ENCODE results near the gene CCDC177.

Gene CCDC177

DNA sequence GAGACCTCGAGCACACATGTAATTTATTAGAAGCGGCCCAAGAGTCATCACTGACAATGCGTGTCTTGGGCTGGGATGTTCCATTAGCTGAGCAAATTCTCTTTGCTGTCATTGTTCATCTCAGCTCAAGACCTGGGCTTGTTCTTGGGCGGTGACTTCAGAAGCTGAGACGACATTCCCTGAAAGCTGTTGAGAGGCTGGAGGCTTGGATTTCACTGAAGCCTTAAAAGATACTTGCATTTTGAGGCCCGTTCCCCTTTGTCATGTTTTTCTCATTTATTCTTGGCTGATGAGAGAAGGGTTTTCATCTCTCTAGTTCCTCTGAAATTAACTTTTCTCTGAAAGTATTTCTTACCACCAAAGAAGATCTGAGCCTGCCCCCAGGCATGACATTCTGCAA is 20.2 kb upstream of the CCDC177 start:
- H3K27ac ChIP-seq (ENCODE audit: extremely low read depth, low read depth, low read length), result no peak overlapping the region
- ChIA-PET CTCF (no interaction called here), POLR2A (no interaction called here)
- no peak overlapping the region for H3K4me3 ChIP-seq (ENCODE audit: low read depth, low read length)
- TF ChIP-seq ZNF155 (tag by site-specific recombination; IDR thresholded peaks at IDR 0.05), result no peak
- no peak for TF ChIP-seq ZBTB1 (tag by site-specific recombination; IDR thresholded peaks at IDR 0.05)
- no peak for TF ChIP-seq ZNF292 (tag by site-specific recombination; IDR thresholded peaks at IDR 0.05; ENCODE audit: borderline replicate concordance, low read depth)
- TF ChIP-seq, protein P1, sequence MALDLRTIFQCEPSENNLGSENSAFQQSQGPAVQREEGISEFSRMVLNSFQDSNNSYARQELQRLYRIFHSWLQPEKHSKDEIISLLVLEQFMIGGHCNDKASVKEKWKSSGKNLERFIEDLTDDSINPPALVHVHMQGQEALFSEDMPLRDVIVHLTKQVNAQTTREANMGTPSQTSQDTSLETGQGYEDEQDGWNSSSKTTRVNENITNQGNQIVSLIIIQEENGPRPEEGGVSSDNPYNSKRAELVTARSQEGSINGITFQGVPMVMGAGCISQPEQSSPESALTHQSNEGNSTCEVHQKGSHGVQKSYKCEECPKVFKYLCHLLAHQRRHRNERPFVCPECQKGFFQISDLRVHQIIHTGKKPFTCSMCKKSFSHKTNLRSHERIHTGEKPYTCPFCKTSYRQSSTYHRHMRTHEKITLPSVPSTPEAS (tag by site-specific recombination; IDR thresholded peaks at IDR 0.05), result no peak
- TF ChIP-seq ZNF837 (tag by site-specific recombination; IDR thresholded peaks at IDR 0.05), result no peak
- H3K9me3 ChIP-seq (ENCODE audit: control insufficient read depth, insufficient read depth, low read depth, low read length), result no peaks in the 10 kb centered on the region
- no peaks in the 10 kb centered on the region; a peak in 1 of 3 replicates for H3K36me3 ChIP-seq (ENCODE audit: control insufficient read depth in 2 of 2, insufficient read depth in 1 of 2, low read length in 2 of 2)
- H3K4me1 ChIP-seq (ENCODE audit: control insufficient read depth, insufficient read depth, low read length), result no peaks in the 10 kb centered on the region

DNA sequence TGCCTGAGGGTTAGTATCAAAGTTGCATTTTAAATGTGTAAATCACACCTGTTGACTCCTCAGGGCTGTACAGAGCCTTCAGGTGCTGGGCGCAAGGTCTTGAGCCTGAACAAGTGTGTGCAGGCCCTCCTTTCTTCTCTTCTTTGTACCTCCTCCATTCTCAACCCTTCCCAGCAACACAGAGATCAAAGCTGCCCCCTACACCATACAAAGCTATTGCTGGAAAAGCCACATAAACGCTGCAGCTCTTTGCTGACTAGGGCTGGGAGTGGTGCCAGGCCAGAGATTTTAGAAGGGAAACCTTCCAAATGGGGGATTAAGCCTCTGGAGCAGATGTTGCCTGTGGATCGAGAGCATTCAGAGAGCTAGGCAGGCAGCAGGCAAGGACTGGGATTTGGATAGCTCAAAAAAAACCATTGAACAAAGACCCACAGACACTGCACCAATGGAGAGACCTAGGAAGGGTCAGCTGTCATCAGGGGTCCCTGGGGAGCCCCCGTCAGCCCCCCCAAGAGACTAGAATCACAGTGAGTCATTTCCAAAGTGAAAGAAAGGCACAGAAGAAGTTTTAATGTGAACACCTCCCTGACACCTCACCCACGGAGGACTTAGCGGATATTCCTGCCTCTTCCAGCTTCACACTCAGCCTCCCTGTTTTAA is 18.5 kb upstream of the CCDC177 start:
- Histone ChIP-seq H3K4me1 (ENCODE audit: control insufficient read depth, insufficient read depth, low read length) (no peaks in the 10 kb centered on the region), H3K9me3 (ENCODE audit: control insufficient read depth, insufficient read depth, low read depth, low read length) (no peaks in the 10 kb centered on the region), H3K27ac (ENCODE audit: extremely low read depth, low read depth, low read length) (no peak overlapping the region), H3K36me3 (ENCODE audit: control insufficient read depth in 2 of 2, insufficient read depth in 1 of 2, low read length in 2 of 2) (no peaks in the 10 kb centered on the region; a peak in 1 of 3 replicates), H3K4me3 (ENCODE audit: low read depth, low read length) (no peak overlapping the region)
- CTCF ChIA-PET, result interaction anchor here (1.6 kb wide), 1 partner anchor 8 kb away, joined by 4 read pairs; no protein-coding TSS in a partner anchor
- TF ChIP-seq GLIS1 (tag by site-specific recombination; IDR thresholded peaks at IDR 0.05) (0 out of 2 replicates have a peak, but pooled peaks have one; percentile 45), SCRT1 (tag by site-specific recombination; IDR thresholded peaks at IDR 0.05; ENCODE audit: borderline replicate concordance) (peak; percentile 67; the same call in 1 of the 2 replicates), SCRT2 (tag by site-specific recombination; IDR thresholded peaks at IDR 0.05) (peak; percentile 89)
- TF ChIP-seq, protein P2, sequence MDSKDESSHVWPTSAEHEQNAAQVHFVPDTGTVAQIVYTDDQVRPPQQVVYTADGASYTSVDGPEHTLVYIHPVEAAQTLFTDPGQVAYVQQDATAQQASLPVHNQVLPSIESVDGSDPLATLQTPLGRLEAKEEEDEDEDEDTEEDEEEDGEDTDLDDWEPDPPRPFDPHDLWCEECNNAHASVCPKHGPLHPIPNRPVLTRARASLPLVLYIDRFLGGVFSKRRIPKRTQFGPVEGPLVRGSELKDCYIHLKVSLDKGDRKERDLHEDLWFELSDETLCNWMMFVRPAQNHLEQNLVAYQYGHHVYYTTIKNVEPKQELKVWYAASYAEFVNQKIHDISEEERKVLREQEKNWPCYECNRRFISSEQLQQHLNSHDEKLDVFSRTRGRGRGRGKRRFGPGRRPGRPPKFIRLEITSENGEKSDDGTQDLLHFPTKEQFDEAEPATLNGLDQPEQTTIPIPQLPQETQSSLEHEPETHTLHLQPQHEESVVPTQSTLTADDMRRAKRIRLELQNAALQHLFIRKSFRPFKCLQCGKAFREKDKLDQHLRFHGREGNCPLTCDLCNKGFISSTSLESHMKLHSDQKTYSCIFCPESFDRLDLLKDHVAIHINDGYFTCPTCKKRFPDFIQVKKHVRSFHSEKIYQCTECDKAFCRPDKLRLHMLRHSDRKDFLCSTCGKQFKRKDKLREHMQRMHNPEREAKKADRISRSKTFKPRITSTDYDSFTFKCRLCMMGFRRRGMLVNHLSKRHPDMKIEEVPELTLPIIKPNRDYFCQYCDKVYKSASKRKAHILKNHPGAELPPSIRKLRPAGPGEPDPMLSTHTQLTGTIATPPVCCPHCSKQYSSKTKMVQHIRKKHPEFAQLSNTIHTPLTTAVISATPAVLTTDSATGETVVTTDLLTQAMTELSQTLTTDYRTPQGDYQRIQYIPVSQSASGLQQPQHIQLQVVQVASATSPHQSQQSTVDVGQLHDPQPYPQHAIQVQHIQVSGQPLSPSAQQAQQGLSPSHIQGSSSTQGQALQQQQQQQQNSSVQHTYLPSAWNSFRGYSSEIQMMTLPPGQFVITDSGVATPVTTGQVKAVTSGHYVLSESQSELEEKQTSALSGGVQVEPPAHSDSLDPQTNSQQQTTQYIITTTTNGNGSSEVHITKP (tag by site-specific recombination; IDR thresholded peaks at IDR 0.05), result no peak
- POLR2A ChIA-PET, result no interaction called here

DNA sequence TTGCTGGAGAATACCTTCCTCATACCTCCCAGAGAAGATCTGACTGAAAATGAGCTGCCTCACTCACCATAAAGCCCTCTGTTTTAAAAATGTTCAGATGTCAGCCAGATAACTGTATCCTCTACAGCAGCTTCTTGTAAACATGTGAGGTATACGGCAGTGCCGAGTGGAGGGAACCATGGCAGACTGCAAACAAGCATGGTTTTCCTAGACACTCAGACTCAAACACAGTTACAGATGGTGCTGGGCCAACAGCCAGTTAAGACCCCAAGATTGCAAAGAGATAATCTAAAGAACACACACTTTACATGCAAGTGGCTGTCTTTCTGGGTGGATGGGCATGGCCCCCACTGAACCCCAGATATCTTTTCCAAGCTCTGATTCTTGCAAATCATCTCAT is 16.6 kb upstream of the CCDC177 start:
- H3K36me3 ChIP-seq (ENCODE audit: control insufficient read depth in 2 of 2, insufficient read depth in 1 of 2, low read length in 2 of 2), result no peaks in the 10 kb centered on the region
- no peaks in the 10 kb centered on the region for H3K9me3 ChIP-seq (ENCODE audit: control insufficient read depth, insufficient read depth, low read depth, low read length)
- CTCF ChIA-PET, result no interaction called here
- POLR2A ChIA-PET, result no interaction called here
- H3K27ac ChIP-seq (ENCODE audit: extremely low read depth, low read depth, low read length), result no peak overlapping the region
- no peaks in the 10 kb centered on the region for H3K4me1 ChIP-seq (ENCODE audit: control insufficient read depth, insufficient read depth, low read length)
- H3K4me3 ChIP-seq (ENCODE audit: low read depth, low read length), result no peak overlapping the region
- TF ChIP-seq ZNF10 (tag by site-specific recombination; IDR thresholded peaks at IDR 0.05), result no peak
- no peak for TF ChIP-seq EGR2 (tag by site-specific recombination; IDR thresholded peaks at IDR 0.05; ENCODE audit: low read depth)
- TF ChIP-seq, protein P3, sequence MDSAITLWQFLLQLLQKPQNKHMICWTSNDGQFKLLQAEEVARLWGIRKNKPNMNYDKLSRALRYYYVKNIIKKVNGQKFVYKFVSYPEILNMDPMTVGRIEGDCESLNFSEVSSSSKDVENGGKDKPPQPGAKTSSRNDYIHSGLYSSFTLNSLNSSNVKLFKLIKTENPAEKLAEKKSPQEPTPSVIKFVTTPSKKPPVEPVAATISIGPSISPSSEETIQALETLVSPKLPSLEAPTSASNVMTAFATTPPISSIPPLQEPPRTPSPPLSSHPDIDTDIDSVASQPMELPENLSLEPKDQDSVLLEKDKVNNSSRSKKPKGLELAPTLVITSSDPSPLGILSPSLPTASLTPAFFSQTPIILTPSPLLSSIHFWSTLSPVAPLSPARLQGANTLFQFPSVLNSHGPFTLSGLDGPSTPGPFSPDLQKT (IDR thresholded peaks at IDR 0.05; ENCODE audit: borderline replicate concordance, low read depth, low read length), result no peak
- TF ChIP-seq, protein P4, sequence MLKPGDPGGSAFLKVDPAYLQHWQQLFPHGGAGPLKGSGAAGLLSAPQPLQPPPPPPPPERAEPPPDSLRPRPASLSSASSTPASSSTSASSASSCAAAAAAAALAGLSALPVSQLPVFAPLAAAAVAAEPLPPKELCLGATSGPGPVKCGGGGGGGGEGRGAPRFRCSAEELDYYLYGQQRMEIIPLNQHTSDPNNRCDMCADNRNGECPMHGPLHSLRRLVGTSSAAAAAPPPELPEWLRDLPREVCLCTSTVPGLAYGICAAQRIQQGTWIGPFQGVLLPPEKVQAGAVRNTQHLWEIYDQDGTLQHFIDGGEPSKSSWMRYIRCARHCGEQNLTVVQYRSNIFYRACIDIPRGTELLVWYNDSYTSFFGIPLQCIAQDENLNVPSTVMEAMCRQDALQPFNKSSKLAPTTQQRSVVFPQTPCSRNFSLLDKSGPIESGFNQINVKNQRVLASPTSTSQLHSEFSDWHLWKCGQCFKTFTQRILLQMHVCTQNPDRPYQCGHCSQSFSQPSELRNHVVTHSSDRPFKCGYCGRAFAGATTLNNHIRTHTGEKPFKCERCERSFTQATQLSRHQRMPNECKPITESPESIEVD (tag by site-specific recombination; IDR thresholded peaks at IDR 0.05), result no peak
- no peak for TF ChIP-seq ZNF501 (tag by site-specific recombination; IDR thresholded peaks at IDR 0.05)
- no peak for TF ChIP-seq ZNF670 (tag by site-specific recombination; IDR thresholded peaks at IDR 0.05; ENCODE audit: low read depth)
- TF ChIP-seq, protein P5, sequence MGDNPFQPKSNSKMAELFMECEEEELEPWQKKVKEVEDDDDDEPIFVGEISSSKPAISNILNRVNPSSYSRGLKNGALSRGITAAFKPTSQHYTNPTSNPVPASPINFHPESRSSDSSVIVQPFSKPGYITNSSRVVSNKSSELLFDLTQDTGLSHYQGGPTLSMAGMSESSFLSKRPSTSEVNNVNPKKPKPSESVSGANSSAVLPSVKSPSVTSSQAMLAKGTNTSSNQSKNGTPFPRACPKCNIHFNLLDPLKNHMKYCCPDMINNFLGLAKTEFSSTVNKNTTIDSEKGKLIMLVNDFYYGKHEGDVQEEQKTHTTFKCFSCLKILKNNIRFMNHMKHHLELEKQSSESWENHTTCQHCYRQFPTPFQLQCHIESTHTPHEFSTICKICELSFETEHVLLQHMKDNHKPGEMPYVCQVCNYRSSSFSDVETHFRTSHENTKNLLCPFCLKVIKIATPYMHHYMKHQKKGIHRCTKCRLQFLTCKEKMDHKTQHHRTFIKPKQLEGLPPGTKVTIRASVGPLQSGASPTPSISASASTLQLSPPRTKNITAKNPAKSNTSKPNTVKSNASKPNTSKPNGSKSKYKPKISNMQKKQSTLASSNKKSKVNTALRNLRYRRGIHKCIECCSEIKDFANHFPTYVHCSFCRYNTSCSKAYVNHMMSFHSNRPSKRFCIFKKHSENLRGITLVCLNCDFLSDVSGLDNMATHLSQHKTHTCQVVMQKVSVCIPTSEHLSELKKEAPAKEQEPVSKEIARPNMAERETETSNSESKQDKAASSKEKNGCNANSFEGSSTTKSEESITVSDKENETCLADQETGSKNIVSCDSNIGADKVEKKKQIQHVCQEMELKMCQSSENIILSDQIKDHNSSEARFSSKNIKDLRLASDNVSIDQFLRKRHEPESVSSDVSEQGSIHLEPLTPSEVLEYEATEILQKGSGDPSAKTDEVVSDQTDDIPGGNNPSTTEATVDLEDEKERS (tag by site-specific recombination; IDR thresholded peaks at IDR 0.05), result no peak
- TF ChIP-seq ZNF266 (tag by site-specific recombination; IDR thresholded peaks at IDR 0.05; ENCODE audit: low read depth), result no peak

All from HEK293 (cell line).